ENCODE measurements around the gene E2F2.
A peak's percentile ranks its signal among the peaks of the same experiment; 100 is the strongest.
"Not testable (repeated sequence)": the region's sequence is repeated elsewhere in the genome, so short reads cannot be mapped to it uniquely, and the experiment has no call there.

The E2F2 gene

DNA sequence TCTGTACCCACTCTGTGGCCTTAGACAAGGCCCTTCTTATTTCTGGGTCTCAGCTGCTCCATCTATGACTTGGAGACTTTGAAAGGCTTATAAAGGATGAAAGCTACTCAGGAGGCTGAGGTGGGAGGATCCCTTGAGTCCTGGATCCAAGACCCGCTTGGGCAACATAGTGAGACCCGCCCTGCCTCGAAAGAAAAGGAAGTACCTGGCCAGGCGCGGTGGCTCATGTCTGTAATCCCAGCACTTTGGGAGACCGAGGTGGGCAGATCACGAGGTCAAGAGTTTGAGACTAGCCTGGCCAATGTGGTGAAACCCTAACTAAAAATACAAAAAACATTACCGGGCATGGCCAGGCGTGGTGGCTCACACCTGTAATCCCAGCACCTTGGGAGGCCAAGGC is 14.8 kb upstream of the E2F2 start:
- no peak for DNase-seq

- peak; percentile 12 to 51 (median 36) for DNase-seq
These were observed 13.7 kb upstream of the E2F2 start for GRCh38 chr1:23544444-23545389.

- no peak for DNase-seq
These were observed 12.8 kb upstream of the E2F2 start for GRCh38 chr1:23543707-23544443.

DNA sequence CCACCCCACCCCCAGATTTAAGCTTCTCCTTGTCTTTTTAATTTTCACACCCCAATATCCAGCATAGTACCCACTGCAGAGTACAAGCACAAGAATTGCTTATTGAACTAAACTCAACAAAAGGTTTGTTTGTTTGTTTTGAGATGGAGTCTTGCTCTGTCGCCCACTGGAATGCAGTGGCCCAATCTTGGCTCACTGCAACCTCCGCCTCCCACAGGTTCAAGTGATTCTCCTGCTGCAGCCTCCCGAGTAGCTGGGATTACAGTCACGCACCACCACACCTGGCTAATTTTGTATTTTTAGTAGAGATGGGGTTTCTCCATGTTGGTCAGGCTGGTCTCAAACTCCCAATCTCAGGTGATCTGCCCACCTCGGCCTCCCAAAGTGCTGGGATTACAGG is 11.9 kb upstream of the E2F2 start:
- DNase-seq: not testable (repeated sequence)

GRCh38 chr1:23539698-23540266 is 8.7 kb upstream of the E2F2 start:
- DNase-seq: peak; percentile 65 to 82 (median 76)

DNA sequence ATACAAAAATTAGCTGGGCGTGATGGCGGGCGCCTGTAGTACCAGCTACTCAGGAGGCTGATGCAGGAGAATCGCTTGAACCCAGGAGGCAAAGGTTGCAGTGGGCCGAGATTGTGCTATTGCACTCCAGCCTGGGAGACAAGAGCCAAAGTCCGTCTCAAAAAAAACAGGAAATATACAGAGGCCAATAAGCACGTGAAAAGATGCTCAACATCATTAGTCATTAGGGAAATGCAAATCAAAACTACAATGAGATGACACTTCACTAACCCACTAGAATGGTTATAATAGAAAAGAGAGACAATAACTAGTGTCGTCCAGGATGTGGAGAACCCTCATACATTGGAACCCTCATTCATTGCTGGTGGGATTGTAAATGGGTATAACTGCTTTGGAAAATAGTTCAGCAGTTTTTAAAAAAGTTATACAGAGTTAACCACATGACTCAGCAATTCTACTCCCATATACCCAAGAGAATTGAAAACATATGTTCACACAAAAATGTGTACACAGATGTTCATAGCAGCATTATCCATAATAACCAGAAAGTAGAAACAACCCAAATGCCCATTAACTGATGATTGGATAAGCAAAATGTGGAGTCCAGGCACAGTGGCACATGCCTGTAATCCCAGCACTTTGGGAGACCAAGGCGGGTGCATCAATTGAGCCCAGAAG is 6.4 kb upstream of the E2F2 start:
- DNase-seq: no peak

DNA sequence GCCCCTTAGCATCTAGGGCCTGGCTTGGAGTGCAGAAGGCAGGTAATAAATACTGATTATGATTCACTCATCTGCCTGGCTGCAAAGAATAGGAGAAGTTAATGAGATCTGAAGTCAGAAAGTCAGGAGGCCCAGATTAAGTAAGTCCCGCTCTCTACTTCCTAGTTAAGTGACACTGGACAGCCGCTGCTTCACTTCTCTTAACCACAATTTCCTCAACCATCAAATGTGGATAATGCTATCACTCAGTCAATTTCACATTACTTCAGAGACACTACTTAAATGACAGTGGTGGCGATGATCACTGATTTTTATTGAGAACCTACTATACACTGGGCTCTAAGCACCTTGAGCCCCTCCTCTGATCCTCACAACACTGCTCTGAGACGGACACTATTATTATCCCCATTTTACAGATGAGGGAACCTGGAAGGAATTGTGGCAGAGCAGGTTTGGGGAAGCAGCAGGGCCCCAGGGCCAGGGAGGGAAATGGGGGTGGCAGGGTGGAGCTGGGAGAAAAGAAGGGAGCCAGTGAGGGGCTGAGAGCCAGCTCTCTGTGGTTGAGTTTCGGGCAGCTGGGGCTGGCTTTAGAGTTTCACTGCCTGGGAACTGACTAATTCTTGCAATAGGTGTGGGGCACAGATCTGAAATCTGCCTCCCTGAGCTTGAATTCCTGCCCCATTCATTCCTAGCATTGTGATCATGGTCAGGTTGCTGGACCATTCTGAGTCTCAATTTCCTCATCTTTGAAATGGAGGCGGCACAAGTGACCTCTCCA is 2.4 kb upstream of the E2F2 start:
- no peak for DNase-seq

GRCh38 chr1:23531562-23532094 is 595 bp upstream of the E2F2 start:
- DNase-seq: no peak

- no peak for DNase-seq
These were observed 816 bp downstream of the E2F2 start for GRCh38 chr1:23530087-23530746.

DNA sequence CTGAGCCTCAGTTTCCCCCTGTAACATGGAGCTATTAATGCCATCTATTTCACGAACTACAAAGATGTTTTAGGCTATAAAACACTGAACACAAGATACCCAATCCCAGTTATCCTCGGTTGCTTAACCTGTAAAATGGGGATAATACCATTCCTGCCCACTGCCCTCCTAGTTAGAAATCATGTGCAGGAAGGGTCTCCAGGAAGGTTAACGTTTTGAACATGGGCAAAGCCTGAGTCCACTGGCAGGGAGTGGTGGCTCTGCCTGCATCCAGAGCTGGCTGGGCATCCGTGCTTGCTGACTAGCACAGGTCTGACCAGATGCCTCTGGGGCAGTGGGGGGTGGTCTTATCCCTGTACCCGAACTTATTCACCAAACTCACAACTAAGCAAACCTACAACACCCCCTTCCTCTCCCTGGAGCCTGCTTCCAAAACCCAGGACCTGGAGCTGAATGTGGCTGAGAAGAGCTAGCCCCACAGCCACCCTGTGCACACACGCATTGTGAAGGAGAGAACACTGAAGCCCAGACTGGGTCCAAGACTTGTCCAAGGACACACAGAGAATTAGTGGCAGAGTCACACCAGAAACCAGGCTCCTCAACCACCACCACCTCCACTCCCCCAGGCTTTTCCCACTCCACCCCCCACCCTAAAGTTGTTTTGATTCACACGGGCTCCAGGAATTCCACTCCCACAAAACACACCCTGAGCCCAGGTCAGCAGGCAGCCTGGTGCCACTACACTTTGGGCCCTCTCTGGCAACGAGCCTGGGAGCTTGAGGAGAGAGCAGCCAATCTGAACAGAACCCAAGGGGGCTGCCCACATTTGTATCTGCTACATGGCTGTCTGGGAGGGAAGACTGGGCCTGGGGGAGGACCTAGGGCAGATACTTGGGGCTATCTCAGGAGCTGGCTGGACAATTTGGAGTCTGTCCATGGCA is 1.6 kb downstream of the E2F2 start:
- no peak for DNase-seq

GRCh38 chr1:23528250-23528978 is 2.6 kb downstream of the E2F2 start:
- DNase-seq: peak; percentile 7 to 67 (median 30)

- DNase-seq: no peak
These were observed 3.2 kb downstream of the E2F2 start for GRCh38 chr1:23527900-23528249.

DNA sequence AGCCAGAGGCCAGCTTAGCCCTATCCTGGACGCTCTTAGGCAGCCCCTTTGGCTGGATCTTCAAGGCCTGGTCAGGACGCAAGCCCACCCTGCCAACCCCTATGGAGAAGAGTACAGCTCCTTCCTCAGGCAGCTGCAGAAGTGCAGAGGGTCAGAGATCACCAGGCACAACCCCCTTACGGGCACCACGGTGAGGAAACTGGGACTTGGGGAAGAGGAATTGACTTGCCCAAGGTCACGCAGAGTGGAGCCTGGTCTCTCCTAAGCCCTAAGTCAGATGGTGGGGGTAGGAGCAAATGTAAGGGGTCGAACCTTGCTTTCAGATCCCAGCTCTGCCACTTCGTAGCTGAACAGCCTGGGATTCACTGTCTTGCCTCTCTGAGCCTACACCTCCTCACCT is 3.7 kb downstream of the E2F2 start:
- no peak for DNase-seq

DNA sequence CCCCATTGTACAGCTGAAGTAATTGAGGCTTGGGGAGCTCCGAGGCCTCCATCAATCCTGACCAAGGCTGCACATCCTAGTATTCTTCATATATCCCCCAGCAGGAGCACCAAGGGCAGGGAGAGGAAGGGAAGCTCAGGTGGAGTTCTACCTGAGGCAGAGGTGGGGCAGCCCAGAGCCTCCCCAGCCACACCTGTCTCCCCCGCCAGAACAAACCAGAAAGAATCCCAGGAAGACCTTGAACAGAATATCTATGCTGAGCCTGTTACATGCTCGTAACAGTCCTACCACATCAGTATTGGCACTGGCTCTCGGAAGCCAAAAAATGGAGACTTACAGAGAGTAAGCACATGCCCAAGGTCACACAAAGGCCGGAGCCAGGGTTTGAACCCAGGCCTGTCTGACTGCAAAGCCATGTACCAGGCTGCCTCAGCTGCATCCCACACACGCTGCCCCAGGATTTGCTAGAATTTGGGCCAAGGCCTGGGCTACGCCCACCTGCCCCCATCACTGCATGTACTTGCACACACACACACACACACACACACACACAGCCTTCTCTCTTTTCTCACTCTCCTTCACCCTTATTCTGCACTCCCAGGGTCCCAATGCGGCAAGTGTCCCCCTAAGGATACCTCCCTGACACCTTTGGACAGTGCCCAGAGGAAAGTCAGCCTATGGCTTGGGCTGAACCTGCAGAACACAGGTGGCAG is 4.5 kb downstream of the E2F2 start:
- no peak for DNase-seq

DNA sequence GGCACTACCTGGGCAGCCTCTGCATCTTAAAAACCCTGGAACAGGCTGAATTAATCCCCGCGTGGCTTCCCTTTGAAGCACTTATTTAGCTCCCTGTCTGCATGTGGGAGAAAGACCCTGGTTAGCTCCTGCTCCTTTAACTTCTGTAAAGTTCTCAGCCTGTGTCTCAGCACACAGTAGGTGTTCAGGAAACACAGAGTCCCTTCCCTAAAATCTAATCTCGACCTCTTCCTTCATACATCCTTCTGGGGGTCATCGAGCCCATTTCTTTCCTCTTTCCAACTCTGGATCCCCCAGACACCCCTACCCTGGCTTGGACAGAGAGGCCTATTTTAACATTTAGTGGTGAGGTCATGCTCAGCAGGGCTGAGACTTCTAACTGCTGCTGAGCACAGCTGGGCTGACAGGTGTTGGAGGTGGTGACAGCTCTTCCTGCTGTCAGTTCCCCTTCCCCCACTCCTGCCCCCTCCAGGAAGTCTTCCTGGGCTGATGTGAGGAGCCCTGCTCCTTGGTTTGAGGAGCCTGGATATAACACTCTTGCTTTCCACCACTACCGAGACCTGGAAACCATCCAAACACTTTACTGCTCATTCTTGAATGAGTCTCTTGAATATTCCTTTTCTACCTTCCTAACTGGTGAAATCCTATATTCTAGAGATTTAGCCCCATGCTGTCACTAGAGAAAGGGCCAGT is 5.3 kb downstream of the E2F2 start:
- no peak for DNase-seq

- DNase-seq: no peak
These were observed 6.2 kb downstream of the E2F2 start for GRCh38 chr1:23524716-23525401.

DNA sequence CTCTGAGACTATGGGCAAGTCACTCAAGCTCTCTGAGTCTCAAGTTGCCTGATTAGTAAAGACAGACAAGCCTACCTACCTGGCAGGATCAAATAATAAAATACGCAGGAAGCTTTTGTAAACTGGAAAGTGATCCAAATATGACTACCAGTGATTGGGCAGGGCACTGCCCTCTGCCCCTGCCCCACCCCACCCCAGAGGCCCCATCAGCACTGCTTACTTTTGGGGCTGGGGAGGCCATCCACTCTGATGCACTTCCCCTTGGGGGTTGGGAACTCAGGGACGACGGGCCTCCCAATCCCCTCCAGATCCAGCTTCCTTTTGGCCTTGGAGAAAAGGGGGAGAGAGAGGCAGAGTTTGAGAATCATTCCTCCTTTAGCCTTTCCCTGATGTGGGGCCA is 6.9 kb downstream of the E2F2 start:
- DNase-seq: no peak

Measured in activated naive CD4-positive, alpha-beta T cell (primary cell).